H9 (cell line): Measurements from ENCODE around the gene ELFN2. TPM values are rescaled to one million over a fixed set of nuclear protein-coding genes. Genes with fewer than 3 reads are reported as not detected.

Experiments
- DNase-seq: peaks from one replicate; pipeline ENCODE4 v3.0.0-alpha.2; 2017
- H2AFZ ChIP-seq: one replicate; pipeline ENCODE4 v1.6.1; 2013; ENCODE audit warnings: mild to moderate bottlenecking, low read length, control low read depth, moderate library complexity
- H2AK5ac ChIP-seq: 2 replicates; pipeline ENCODE4 v1.6.1; 2013; ENCODE audit warnings: low read length, control low read depth, mixed read lengths; ENCODE audit not compliant: insufficient read length
- H2BK120ac ChIP-seq: one replicate; pipeline ENCODE4 v1.6.1; 2013; ENCODE audit warnings: low read depth, mild to moderate bottlenecking, low read length, control low read depth, inconsistent platforms; ENCODE audit not compliant: poor library complexity, severe bottlenecking
- H2BK12ac ChIP-seq: 2 replicates; pipeline ENCODE4 v1.6.1; 2013; ENCODE audit warnings: low read length, control low read depth, mixed read lengths, low read depth; ENCODE audit not compliant: insufficient read length
- H2BK15ac ChIP-seq: 2 replicates; pipeline ENCODE4 v1.6.1; 2013; ENCODE audit warnings: low read depth, low read length, control low read depth
- H2BK20ac ChIP-seq: one replicate; pipeline ENCODE4 v1.6.1; 2013; ENCODE audit warnings: low read depth, mild to moderate bottlenecking, low read length, control low read depth, inconsistent platforms; ENCODE audit not compliant: poor library complexity, severe bottlenecking
- H2BK5ac ChIP-seq: 2 replicates; pipeline ENCODE4 v1.6.1; 2013; ENCODE audit warnings: low read length, control low read depth, mixed read lengths; ENCODE audit not compliant: insufficient read length
- H3K14ac ChIP-seq: 2 replicates; pipeline ENCODE4 v1.6.1; 2013; ENCODE audit warnings: low read length, control low read depth; ENCODE audit not compliant: insufficient read depth
- H3K18ac ChIP-seq: 2 replicates; pipeline ENCODE4 v1.6.1; 2013; ENCODE audit warnings: low read depth, mild to moderate bottlenecking, mixed read lengths, low read length, control low read depth; ENCODE audit not compliant: insufficient read length
- H3K23ac ChIP-seq: 2 replicates; pipeline ENCODE4 v1.6.1; 2013; ENCODE audit warnings: low read length, control low read depth, mixed read lengths, low read depth; ENCODE audit not compliant: insufficient read length
- H3K23me2 ChIP-seq: 2 replicates; pipeline ENCODE4 v1.6.1; 2013; ENCODE audit warnings: low read depth, mild to moderate bottlenecking, mixed read lengths, low read length, control low read depth; ENCODE audit not compliant: insufficient read length, poor library complexity, severe bottlenecking
- H3K27ac ChIP-seq: 2 replicates; pipeline ENCODE4 v1.5.1; 2013; ENCODE audit warnings: low read length, control low read depth, mixed read lengths, low read depth; ENCODE audit not compliant: insufficient read length
- H3K27me3 ChIP-seq: 2 replicates; pipeline ENCODE4 v1.6.1; 2013; ENCODE audit warnings: low read length, control low read depth, inconsistent platforms; ENCODE audit not compliant: insufficient read depth
- H3K4ac ChIP-seq: 2 replicates; pipeline ENCODE4 v1.6.1; 2013; ENCODE audit warnings: low read depth, mild to moderate bottlenecking, control low read depth, inconsistent platforms, low read length, moderate library complexity
- H3K4me1 ChIP-seq: 2 replicates; pipeline ENCODE4 v1.6.1; 2013; ENCODE audit warnings: low read length, control low read depth, inconsistent platforms; ENCODE audit not compliant: insufficient read depth
- H3K4me2 ChIP-seq: 2 replicates; pipeline ENCODE4 v1.6.1; 2013; ENCODE audit warnings: low read length, control low read depth, mixed read lengths; ENCODE audit not compliant: insufficient read length, insufficient read depth
- H3K56ac ChIP-seq: 2 replicates; pipeline ENCODE4 v1.6.1; 2013; ENCODE audit warnings: low read depth, mild to moderate bottlenecking, mixed read lengths, low read length, control low read depth; ENCODE audit not compliant: insufficient read length
- H3K79me1 ChIP-seq: 2 replicates; pipeline ENCODE4 v1.6.1; 2013; ENCODE audit warnings: low read depth, mild to moderate bottlenecking, moderate library complexity, low read length, control low read depth, inconsistent platforms; ENCODE audit not compliant: insufficient read depth, poor library complexity, severe bottlenecking
- H3K79me2 ChIP-seq: 2 replicates; pipeline ENCODE4 v1.6.1; 2013; ENCODE audit warnings: low read length, control low read depth, inconsistent platforms; ENCODE audit not compliant: insufficient read depth
- H3K9ac ChIP-seq: 2 replicates; pipeline ENCODE4 v1.6.1; 2013; ENCODE audit warnings: low read length, control low read depth, mixed read lengths; ENCODE audit not compliant: insufficient read length; ENCODE audit errors: extremely low read depth
- H3K9me3 ChIP-seq: one replicate; pipeline ENCODE4 v1.6.1; 2013; ENCODE audit warnings: low read depth, low read length, inconsistent platforms; ENCODE audit not compliant: control insufficient read depth
- H3T11ph ChIP-seq: one replicate; pipeline ENCODE4 v1.6.1; 2013; ENCODE audit warnings: mild to moderate bottlenecking, low read length, control low read depth, inconsistent platforms
- H4K20me1 ChIP-seq: one replicate; pipeline ENCODE4 v1.6.1; 2013; ENCODE audit not compliant: control insufficient read depth, insufficient read length, insufficient read depth
- H4K5ac ChIP-seq: 2 replicates; pipeline ENCODE4 v1.6.1; 2013; ENCODE audit warnings: low read depth, mild to moderate bottlenecking, mixed read lengths, low read length, control low read depth; ENCODE audit not compliant: insufficient read length
- H4K8ac ChIP-seq: replicated peaks from 2 replicates; pipeline ENCODE4 v1.6.1; 2013; ENCODE audit warnings: low read length, control low read depth, mixed read lengths, low read depth; ENCODE audit not compliant: insufficient read length
- H4K91ac ChIP-seq: 2 replicates; pipeline ENCODE4 v1.6.1; 2013; ENCODE audit warnings: low read depth, mild to moderate bottlenecking, moderate library complexity, mixed read lengths, low read length, control low read depth; ENCODE audit not compliant: insufficient read length
- H3K27ac Mint-ChIP-seq, 3 experiments: 2 replicates in 2 of 3; 3 replicates in 1 of 3; pipeline ENCODE4 v1.8.0; 2020 to 2021; ENCODE audit warnings: mixed read lengths in 3 of 3, mild to moderate bottlenecking in 1 of 3, moderate library complexity in 1 of 3
- H3K27me3 Mint-ChIP-seq: 2 replicates; pipeline ENCODE4 v1.8.0; 2021; ENCODE audit warnings: low read depth, mild to moderate bottlenecking, moderate library complexity, mixed read lengths
- H3K36me3 Mint-ChIP-seq, 3 experiments: 2 replicates in 2 of 3; 3 replicates in 1 of 3; pipeline ENCODE4 v1.8.0; 2020 to 2021; ENCODE audit warnings: low read depth in 3 of 3, mixed read lengths in 3 of 3; ENCODE audit not compliant: insufficient read depth in 1 of 3
- H3K4me1 Mint-ChIP-seq, 2 experiments: 2 replicates each; pipeline ENCODE4 v1.8.0; 2020; ENCODE audit warnings: mixed read lengths in 2 of 2
- H3K4me3 Mint-ChIP-seq, 2 experiments: 2 replicates in 1 of 2; 3 replicates in 1 of 2; pipeline ENCODE4 v1.8.0; 2020 to 2021; ENCODE audit warnings: mild to moderate bottlenecking in 2 of 2, mixed read lengths in 2 of 2, moderate library complexity in 1 of 2
- H3K9me3 Mint-ChIP-seq, 2 experiments: 2 replicates in 1 of 2; 3 replicates in 1 of 2; pipeline ENCODE4 v1.8.0; 2020; ENCODE audit warnings: mild to moderate bottlenecking in 2 of 2, mixed read lengths in 2 of 2, moderate library complexity in 1 of 2
- CTCF ChIP-seq: fragments of 200-600 bp; sonication (generic); conservative IDR thresholded peaks from 3 replicates; pipeline ENCODE4 v1.8.0; 2021; ENCODE audit warnings: antibody characterized with exemption, mild to moderate bottlenecking
- WGBS: extraction: QIAGEN DNeasy Blood & Tissue Kit; methylation state at CpG from one replicate; pipeline ENCODE4 v1.1.7; 2013; ENCODE audit warnings: missing lambda C conversion rate, low lambda C conversion rate, mixed read lengths; ENCODE audit not compliant: insufficient read length; ENCODE audit errors: extremely low coverage; 5-methylcytosine and 5-hydroxymethylcytosine counted together
- total RNA-seq: library from RNA; stranded (reverse); gene quantifications from 2 replicates; pipeline ENCODE4 v1.2.1, GENCODE V29; 2021

The ELFN2 gene
- total RNA-seq, 1 experiment from 2014 or later = 0.70 TPM

GRCh38 chr22:37356922-37357321, 70.4 kb downstream of the ELFN2 start:
- Mint-ChIP-seq H3K4me1 (peaks cover 14 to 40% of the 10 kb centered on the region in 2 experiments), H3K36me3 (no peaks in the 10 kb centered on the region), H3K27ac (no peak overlapping the region; a peak in 1 of 7 replicates), H3K4me3 (no peak overlapping the region), H3K27me3 (peaks cover 47% of the 10 kb centered on the region), H3K9me3 (no peaks in the 10 kb centered on the region; a peak in 1 of 5 replicates)
- Histone ChIP-seq H4K8ac (no peak overlapping the region), H3K79me1 (no peaks in the 10 kb centered on the region), H3K9me3 (no peaks in the 10 kb centered on the region), H3K23ac (no peak overlapping the region), H3K27me3 (no peaks in the 10 kb centered on the region), H3K56ac (no peak overlapping the region), H2BK12ac (no peak overlapping the region), H2AK5ac (no peak overlapping the region), H2BK5ac (no peak overlapping the region), H4K5ac (no peak overlapping the region), H2BK20ac (no peak overlapping the region), H3K79me2 (no peaks in the 10 kb centered on the region), H3K4ac (no peak overlapping the region), H3T11ph (no peak overlapping the region), H3K4me2 (no peak overlapping the region), H3K4me1 (no peaks in the 10 kb centered on the region), H3K27ac (no peak overlapping the region), H3K14ac (no peak overlapping the region), H2AFZ (no peak overlapping the region), H2BK120ac (no peak overlapping the region), H3K18ac (no peak overlapping the region), H3K23me2 (no peaks in the 10 kb centered on the region), H4K20me1 (no peaks in the 10 kb centered on the region), H4K91ac (no peak overlapping the region), H2BK15ac (no peak overlapping the region), H3K9ac (no peak overlapping the region)
- TF ChIP-seq CTCF = no peak
- WGBS = no CpG with 5 or more reads among the region's 8 CpGs
- no peak for DNase-seq
